Measurements from ENCODE around the gene REG1A. TPM values are rescaled to one million over a fixed set of nuclear protein-coding genes. Genes with fewer than 3 reads are reported as not detected.

REG1A gene
- total and polyA plus RNA-seq, 7 experiments from 2014 or later, result not detected

DNA sequence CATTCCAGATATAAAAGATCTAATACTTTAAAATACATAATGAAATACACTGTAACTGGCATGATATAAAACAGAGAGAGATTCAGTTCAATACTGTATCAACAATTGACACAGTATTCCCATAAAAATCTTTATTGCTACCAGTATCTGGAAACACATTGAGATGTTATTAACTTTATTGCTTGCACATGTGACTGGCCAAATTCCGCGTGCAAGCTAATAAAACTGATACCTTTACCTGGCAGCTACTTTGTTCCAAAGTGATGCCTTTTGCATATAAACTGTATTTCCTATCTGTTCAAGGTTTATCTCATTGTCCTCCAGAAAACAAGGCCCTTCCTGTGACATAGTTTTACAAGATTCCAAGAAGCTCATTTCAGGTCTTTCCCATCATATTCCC lies 17.1 kb upstream of the REG1A start:
- ATAC-seq (no peak), DNase-seq (no peak)
- ChIA-PET POLR2A (no interaction called here), CTCF (no interaction called here)
- Histone ChIP-seq H3K27me3 (ENCODE audit: control insufficient read depth in 2 of 2, insufficient read depth in 2 of 2, low read length in 2 of 2) (no peaks in the 10 kb centered on the region), H3K9me3 (ENCODE audit: control insufficient read depth in 2 of 3, low read length in 3 of 3) (peaks cover 0 to 9% (median 0%) of the 10 kb centered on the region in 3 experiments), H3K36me3 (ENCODE audit: control insufficient read depth in 2 of 3, insufficient read depth in 3 of 3, low read length in 3 of 3) (no peaks in the 10 kb centered on the region), H3K4me1 (ENCODE audit: control insufficient read depth in 2 of 2, insufficient read depth in 2 of 2, low read length in 2 of 2) (no peaks in the 10 kb centered on the region), H3K27ac (ENCODE audit: low read depth, low read length) (no peak overlapping the region), H3K4me3 (ENCODE audit: low read length) (no peak overlapping the region)
- H3K4me3 Mint-ChIP-seq, result no peak overlapping the region
- no peaks in the 10 kb centered on the region for H3K27me3 Mint-ChIP-seq
- intact Hi-C loops (cut with micrococcal nuclease), result no loop called here
- H3K36me3 Mint-ChIP-seq, result peaks cover 0 to 6% (median 0%) of the 10 kb centered on the region in 5 donors
- H3K4me1 Mint-ChIP-seq, result no peaks in the 10 kb centered on the region
- H3K27ac Mint-ChIP-seq, result no peak overlapping the region
- peaks cover 4 to 19% (median 8%) of the 10 kb centered on the region in 11 donors for H3K9me3 Mint-ChIP-seq

DNA sequence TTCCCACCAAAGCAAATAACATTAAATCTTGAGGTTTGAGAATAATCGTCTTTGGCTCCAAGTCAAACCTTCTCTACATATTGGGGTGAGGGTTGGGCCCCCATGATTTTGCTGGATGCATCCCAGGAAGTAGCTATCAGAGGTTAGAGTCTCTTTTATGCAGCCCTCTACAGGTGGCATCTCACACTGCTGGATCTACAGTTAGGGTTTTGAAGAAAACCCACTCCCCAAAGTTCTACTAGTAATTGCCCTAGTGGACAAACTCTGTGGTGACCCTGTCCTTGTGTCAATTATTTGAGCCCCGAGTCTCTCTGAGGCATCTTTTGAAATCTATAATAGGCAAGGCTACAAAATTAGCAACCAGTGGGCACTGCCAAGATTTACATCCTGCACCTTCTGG lies 15.0 kb upstream of the REG1A start:
- Mint-ChIP-seq H3K27me3 (no peaks in the 10 kb centered on the region), H3K36me3 (peaks cover 0 to 6% (median 0%) of the 10 kb centered on the region in 5 donors), H3K9me3 (peaks cover 3 to 15% (median 6%) of the 10 kb centered on the region in 11 donors), H3K4me3 (no peak overlapping the region), H3K4me1 (no peaks in the 10 kb centered on the region), H3K27ac (no peak overlapping the region)
- CTCF ChIA-PET, result no interaction called here
- ATAC-seq (no peak), DNase-seq (no peak)
- Histone ChIP-seq H3K4me3 (ENCODE audit: low read length) (no peak overlapping the region), H3K27me3 (ENCODE audit: control insufficient read depth in 2 of 2, insufficient read depth in 2 of 2, low read length in 2 of 2) (no peaks in the 10 kb centered on the region), H3K4me1 (ENCODE audit: control insufficient read depth in 2 of 2, insufficient read depth in 2 of 2, low read length in 2 of 2) (no peaks in the 10 kb centered on the region), H3K9me3 (ENCODE audit: control insufficient read depth in 2 of 3, low read length in 3 of 3) (peaks cover 0 to 9% (median 0%) of the 10 kb centered on the region in 3 experiments), H3K27ac (ENCODE audit: low read depth, low read length) (no peak overlapping the region), H3K36me3 (ENCODE audit: control insufficient read depth in 2 of 3, insufficient read depth in 3 of 3, low read length in 3 of 3) (no peaks in the 10 kb centered on the region)
- POLR2A ChIA-PET, result no interaction called here
- intact Hi-C loops (cut with micrococcal nuclease), result no loop called here

DNA sequence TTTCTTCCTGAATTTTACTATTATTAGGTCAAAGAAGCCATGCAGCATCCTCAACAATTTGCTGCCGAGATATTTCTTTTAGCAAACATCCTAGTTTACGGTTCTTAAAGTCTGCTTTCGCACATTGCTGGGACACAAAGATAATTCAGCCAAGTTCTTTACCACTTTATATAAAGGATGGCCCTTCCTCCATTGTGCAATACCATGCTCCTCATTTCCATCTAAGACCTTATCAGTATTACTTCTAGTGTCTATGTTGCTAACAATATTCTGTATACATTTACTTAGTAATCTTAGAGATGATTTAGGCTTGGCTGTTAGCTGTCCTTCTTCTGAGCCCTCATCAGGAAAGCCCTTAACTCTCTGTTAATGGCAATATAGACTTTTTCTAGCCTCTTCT lies 8.0 kb upstream of the REG1A start:
- no peak overlapping the region for H3K4me3 ChIP-seq (ENCODE audit: low read length)
- H3K27ac Mint-ChIP-seq, result no peak overlapping the region
- intact Hi-C loops (cut with micrococcal nuclease), result no loop called here
- H3K27me3 Mint-ChIP-seq, result no peaks in the 10 kb centered on the region
- CTCF ChIA-PET, result no interaction called here
- no peak overlapping the region for H3K27ac ChIP-seq (ENCODE audit: low read depth, low read length)
- POLR2A ChIA-PET, result no interaction called here
- no peaks in the 10 kb centered on the region for H3K4me1 ChIP-seq (ENCODE audit: control insufficient read depth in 2 of 2, insufficient read depth in 2 of 2, low read length in 2 of 2)
- no peaks in the 10 kb centered on the region for H3K4me1 Mint-ChIP-seq
- H3K4me3 Mint-ChIP-seq, result no peak overlapping the region
- H3K27me3 ChIP-seq (ENCODE audit: control insufficient read depth in 2 of 2, insufficient read depth in 2 of 2, low read length in 2 of 2), result no peaks in the 10 kb centered on the region
- H3K9me3 ChIP-seq (ENCODE audit: control insufficient read depth in 2 of 3, low read length in 3 of 3), result peaks cover 0 to 5% (median 0%) of the 10 kb centered on the region in 3 experiments
- no peak for ATAC-seq
- peaks cover 0 to 23% (median 5%) of the 10 kb centered on the region in 11 donors for H3K9me3 Mint-ChIP-seq
- no peaks in the 10 kb centered on the region for H3K36me3 Mint-ChIP-seq
- DNase-seq, result no peak
- H3K36me3 ChIP-seq (ENCODE audit: control insufficient read depth in 2 of 3, insufficient read depth in 3 of 3, low read length in 3 of 3), result no peaks in the 10 kb centered on the region

DNA sequence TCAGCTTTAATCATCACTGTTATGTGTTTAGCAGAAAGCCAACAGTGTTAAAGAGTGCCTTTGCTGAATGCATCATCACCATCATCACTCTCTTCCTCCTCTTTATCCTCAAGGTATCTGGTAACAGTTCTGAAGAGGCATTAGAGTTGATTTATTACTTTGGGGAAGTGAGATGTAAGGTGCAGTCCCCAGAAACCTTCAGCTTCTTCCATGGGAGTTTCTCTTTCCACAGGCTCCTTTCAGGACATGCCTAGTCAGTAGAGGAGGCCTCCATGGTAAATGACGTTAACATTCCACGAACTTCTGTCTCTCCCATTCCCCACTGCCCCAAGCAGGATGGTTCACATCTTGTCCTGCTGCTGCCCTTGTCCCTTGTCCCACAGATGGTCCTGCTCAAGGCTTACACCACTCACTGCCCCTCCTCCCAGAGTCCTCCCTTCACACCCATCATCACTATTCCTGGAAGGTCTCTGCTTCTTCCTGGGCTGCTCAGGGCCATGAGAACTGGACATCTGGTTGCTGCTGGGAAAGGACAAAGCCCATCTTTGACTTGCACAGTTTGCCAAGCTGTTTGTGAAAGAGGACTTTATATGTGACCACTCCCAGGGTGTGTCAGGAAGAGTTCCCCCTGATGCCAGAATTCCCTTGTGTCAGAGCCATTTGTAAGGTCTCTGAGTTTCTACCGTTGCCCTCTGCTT lies 5.3 kb upstream of the REG1A start:
- no peak overlapping the region for H3K27ac ChIP-seq (ENCODE audit: low read depth, low read length)
- H3K36me3 Mint-ChIP-seq, result no peaks in the 10 kb centered on the region
- no peak overlapping the region for H3K4me3 ChIP-seq (ENCODE audit: low read length)
- intact Hi-C loops (cut with micrococcal nuclease), result no loop called here
- no peaks in the 10 kb centered on the region for H3K27me3 Mint-ChIP-seq
- POLR2A ChIA-PET, result no interaction called here
- no peak overlapping the region for H3K4me3 Mint-ChIP-seq
- DNase-seq, result no peak
- no peak for ATAC-seq
- H3K27me3 ChIP-seq (ENCODE audit: control insufficient read depth in 2 of 2, insufficient read depth in 2 of 2, low read length in 2 of 2), result no peaks in the 10 kb centered on the region
- H3K9me3 ChIP-seq (ENCODE audit: control insufficient read depth in 2 of 3, low read length in 3 of 3), result peaks cover 0 to 5% (median 0%) of the 10 kb centered on the region in 3 experiments
- H3K4me1 Mint-ChIP-seq, result no peaks in the 10 kb centered on the region
- no peak overlapping the region for H3K27ac Mint-ChIP-seq
- CTCF ChIA-PET, result interaction anchor here (0.6 to 0.8 kb wide), 2 partner anchors 10 to 77 kb away, joined by 3 read pairs; no protein-coding TSS in a partner anchor
- H3K36me3 ChIP-seq (ENCODE audit: control insufficient read depth in 2 of 3, insufficient read depth in 3 of 3, low read length in 3 of 3), result no peaks in the 10 kb centered on the region
- H3K9me3 Mint-ChIP-seq, result peaks cover 0 to 23% (median 5%) of the 10 kb centered on the region in 11 donors
- H3K4me1 ChIP-seq (ENCODE audit: control insufficient read depth in 2 of 2, insufficient read depth in 2 of 2, low read length in 2 of 2), result no peaks in the 10 kb centered on the region

DNA sequence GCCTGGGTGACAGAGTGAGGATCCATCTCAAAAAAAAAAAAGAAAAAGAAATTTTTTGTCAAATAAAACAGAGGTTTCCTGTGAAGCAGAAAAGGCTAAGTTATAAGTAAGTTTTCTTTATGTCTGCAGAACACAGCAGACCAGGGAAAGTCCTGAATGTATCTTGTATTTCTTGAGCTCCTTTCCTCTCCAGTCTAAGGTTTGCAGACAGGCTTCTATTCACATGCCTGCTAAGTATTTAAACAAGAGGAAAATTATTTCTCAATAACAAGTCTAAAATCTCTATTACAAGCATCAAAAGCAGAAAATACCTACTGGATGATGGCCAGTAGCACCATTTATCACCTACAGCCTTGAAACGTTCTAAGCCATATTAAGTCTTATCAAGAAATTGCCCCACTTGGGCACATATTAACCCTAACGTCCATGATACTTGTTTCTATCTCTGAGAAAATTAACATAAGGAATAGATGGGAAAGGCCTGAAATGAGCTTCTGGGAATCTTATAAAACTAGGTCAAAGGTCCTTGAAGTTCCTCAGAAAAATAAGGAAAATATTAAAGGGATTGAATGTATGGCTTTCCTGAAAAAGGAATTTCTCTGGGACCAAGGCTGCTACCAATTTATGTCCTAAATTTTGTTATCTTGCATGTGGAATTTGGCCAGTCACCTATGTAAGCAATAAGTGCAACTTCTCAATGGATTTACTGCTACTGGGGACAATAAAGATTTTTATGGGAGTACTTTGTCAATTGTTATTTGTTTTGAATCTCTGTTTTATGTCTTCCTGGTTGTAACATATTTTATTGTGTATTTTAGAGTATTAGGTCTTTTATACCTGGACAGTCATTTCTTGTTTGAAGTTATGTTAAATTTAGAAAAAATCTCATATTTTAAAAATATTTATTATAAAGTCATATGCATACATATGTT lies 3.0 kb upstream of the REG1A start:
- H3K4me3 Mint-ChIP-seq, result no peak overlapping the region
- POLR2A ChIA-PET, result no interaction called here
- H3K9me3 ChIP-seq (ENCODE audit: control insufficient read depth in 2 of 3, low read length in 3 of 3), result no peaks in the 10 kb centered on the region
- H3K9me3 Mint-ChIP-seq, result peaks cover 0 to 22% (median 5%) of the 10 kb centered on the region in 11 donors
- H3K4me1 ChIP-seq (ENCODE audit: control insufficient read depth in 2 of 2, insufficient read depth in 2 of 2, low read length in 2 of 2), result no peaks in the 10 kb centered on the region
- H3K27me3 ChIP-seq (ENCODE audit: control insufficient read depth in 2 of 2, insufficient read depth in 2 of 2, low read length in 2 of 2), result no peaks in the 10 kb centered on the region
- H3K27me3 Mint-ChIP-seq, result no peaks in the 10 kb centered on the region
- CTCF ChIA-PET, result no interaction called here
- no peak overlapping the region for H3K4me3 ChIP-seq (ENCODE audit: low read length)
- intact Hi-C loops (cut with micrococcal nuclease), result no loop called here
- no peaks in the 10 kb centered on the region for H3K36me3 ChIP-seq (ENCODE audit: control insufficient read depth in 2 of 3, insufficient read depth in 3 of 3, low read length in 3 of 3)
- ATAC-seq, result no peak
- no peak overlapping the region for H3K27ac Mint-ChIP-seq
- no peaks in the 10 kb centered on the region for H3K4me1 Mint-ChIP-seq
- H3K36me3 Mint-ChIP-seq, result no peaks in the 10 kb centered on the region
- DNase-seq, result no peak
- no peak overlapping the region for H3K27ac ChIP-seq (ENCODE audit: low read depth, low read length)

DNA sequence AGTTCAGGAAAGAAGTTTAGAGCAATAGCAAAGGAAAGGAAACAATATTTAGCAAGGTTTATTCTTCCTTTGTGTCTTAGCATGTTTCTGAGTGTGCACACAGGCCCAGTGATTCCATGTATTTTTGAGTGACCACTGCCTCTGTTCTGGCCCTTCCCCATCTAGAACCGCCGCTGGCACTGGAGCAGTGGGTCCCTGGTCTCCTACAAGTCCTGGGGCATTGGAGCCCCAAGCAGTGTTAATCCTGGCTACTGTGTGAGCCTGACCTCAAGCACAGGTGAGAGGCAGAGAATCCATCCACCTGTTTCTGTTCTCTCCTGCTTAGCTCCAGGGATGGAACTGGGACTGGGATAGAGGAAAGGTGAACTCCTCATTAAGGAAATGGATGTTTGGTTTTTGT lies 2.4 kb downstream of the REG1A start:
- intact Hi-C loops (cut with micrococcal nuclease), result no loop called here
- Mint-ChIP-seq H3K4me3 (no peak overlapping the region), H3K4me1 (no peaks in the 10 kb centered on the region), H3K27ac (no peak overlapping the region), H3K36me3 (no peaks in the 10 kb centered on the region), H3K9me3 (peaks cover 0 to 14% (median 0%) of the 10 kb centered on the region in 11 donors), H3K27me3 (no peaks in the 10 kb centered on the region)
- Histone ChIP-seq H3K4me3 (ENCODE audit: low read length) (no peak overlapping the region), H3K36me3 (ENCODE audit: control insufficient read depth in 2 of 3, insufficient read depth in 3 of 3, low read length in 3 of 3) (no peaks in the 10 kb centered on the region), H3K27ac (ENCODE audit: low read depth, low read length) (no peak overlapping the region), H3K9me3 (ENCODE audit: control insufficient read depth in 2 of 3, low read length in 3 of 3) (no peaks in the 10 kb centered on the region), H3K27me3 (ENCODE audit: control insufficient read depth in 2 of 2, insufficient read depth in 2 of 2, low read length in 2 of 2) (no peaks in the 10 kb centered on the region), H3K4me1 (ENCODE audit: control insufficient read depth in 2 of 2, insufficient read depth in 2 of 2, low read length in 2 of 2) (no peaks in the 10 kb centered on the region)
- ATAC-seq (no peak), DNase-seq (no peak)
- ChIA-PET POLR2A (no interaction called here), CTCF (interaction anchor here (0.6 kb wide), 1 partner anchor 10 kb away, joined by 3 read pairs; no protein-coding TSS in a partner anchor)

All from naive thymus-derived CD4-positive, alpha-beta T cell (primary cell).